ENCODE measurements around the gene DTNB.

Gene DTNB

GRCh38 chr2:25335971-25336370 is 337.4 kb downstream of the DTNB start:
- no peak for DNase-seq

GRCh38 chr2:25335204-25335603 is 338.2 kb downstream of the DTNB start:
- no peak for DNase-seq

GRCh38 chr2:25334482-25334881 is 338.9 kb downstream of the DTNB start:
- no peak for DNase-seq

GRCh38 chr2:25333981-25334380 is 339.4 kb downstream of the DTNB start:
- no peak for DNase-seq

GRCh38 chr2:25332571-25332970 is 340.8 kb downstream of the DTNB start:
- DNase-seq = no peak

GRCh38 chr2:25331686-25332365 is 341.6 kb downstream of the DTNB start:
- peak; percentile 71 for DNase-seq

GRCh38 chr2:25330937-25331336 is 342.4 kb downstream of the DTNB start:
- DNase-seq = no peak

GRCh38 chr2:25330273-25330672 is 343.1 kb downstream of the DTNB start:
- DNase-seq = no peak

- DNase-seq = no peak
Measured at GRCh38 chr2:25328152-25329085, 345.0 kb downstream of the DTNB start.
